GM18951 (cell line): Measurements from ENCODE around the gene ANGPTL4.

Source experiments
- POLR2A ChIP-seq: IDR thresholded peaks from 4 replicates; pipeline ENCODE4 v1.6.1; 2011; ENCODE audit warnings: mild to moderate bottlenecking; ENCODE audit not compliant: insufficient read length, insufficient read depth; ENCODE audit errors: extremely low read depth
- in situ Hi-C: fragments of 300-500 bp; cut with MboI; formaldehyde crosslinking; loops from one replicate; pipeline ENCODE4 v1.12.0; 2022; ENCODE audit warnings: low sequenced_read_pairs, mixed read lengths, inconsistent platforms; ENCODE audit not compliant: unreplicated experiment

ANGPTL4 gene

DNA sequence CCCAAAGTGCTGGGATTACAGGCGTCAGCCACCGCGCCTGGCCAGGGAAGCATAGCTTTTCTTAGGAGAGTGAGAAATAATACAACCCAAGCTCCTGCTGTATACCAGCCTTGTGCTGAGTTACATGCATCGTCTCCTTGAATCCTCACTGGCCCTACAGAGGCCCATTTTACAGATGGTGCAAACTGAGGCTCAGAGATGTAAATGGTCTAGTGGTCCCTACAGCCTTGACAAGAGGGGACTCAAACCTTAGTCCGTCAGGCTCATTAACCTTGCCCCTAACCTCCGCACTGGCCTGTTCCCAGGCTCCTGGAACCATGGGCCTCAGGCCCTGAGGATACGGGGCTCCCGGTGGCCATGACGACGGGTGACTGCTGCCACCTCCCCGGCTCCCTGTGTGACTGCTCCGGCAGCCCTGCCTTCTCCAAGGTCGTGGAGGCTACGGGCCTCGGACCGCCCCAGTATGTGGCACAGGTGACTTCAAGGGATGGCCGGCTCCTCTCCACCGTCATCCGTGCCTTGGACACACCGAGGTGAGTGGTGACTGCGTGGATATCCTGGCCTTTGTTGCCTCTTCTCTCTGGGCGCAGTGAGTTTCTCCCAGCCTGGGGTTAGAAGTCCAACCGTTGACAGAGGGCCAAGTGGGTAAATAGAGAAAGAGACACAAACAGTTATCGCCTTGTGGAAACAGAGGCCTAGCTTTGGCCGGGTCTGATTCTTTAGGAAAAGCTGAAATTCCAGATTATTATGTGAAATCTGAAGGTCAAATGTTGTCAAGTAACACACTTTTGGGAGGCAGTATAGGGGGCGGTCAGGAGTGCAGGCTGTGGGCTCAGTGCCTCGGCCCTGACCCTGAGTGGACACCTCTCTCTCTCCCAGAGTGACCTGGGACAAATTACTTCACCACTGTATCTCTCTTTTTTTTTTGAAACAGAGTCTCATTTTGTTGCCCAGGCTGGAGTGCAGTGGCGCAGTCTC is 57.8 kb downstream of the ANGPTL4 start:
- no peak for TF ChIP-seq POLR2A
- in situ Hi-C loops: no loop called here

GRCh38 chr19:8423817-8424223 is 59.9 kb downstream of the ANGPTL4 start:
- no peak for TF ChIP-seq POLR2A
- in situ Hi-C loops: no loop called here
